Activated naive CD4-positive, alpha-beta T cell treated with anti-CD3 and anti-CD28 coated beads for 36 hours (primary cell): ENCODE data around the gene NAAA. TPM values are rescaled to one million over a fixed set of nuclear protein-coding genes. Genes with fewer than 3 reads are reported as not detected.
"Not testable (repeated sequence)": the region's sequence is repeated elsewhere in the genome, so short reads cannot be mapped to it uniquely, and the experiment has no call there.

ENCODE experiments used
- CTCF ChIA-PET: fragments of 350-600 bp; sonication (Branson Sonifier 250); formaldehyde crosslinking; loops from one replicate; lab custom pipeline; 2021; ENCODE audit warnings: antibody characterized with exemption; lab: Charles Lee
- DNase-seq: peaks from one replicate; pipeline ENCODE4 v3.0.0-alpha.2; 2020
- H3K27ac Mint-ChIP-seq: one replicate; pipeline ENCODE4 v1.8.0; 2021; ENCODE audit warnings: mild to moderate bottlenecking, mixed read lengths
- H3K27me3 Mint-ChIP-seq: one replicate; pipeline ENCODE4 v1.8.0; 2021; ENCODE audit warnings: low read depth, mixed read lengths
- H3K36me3 Mint-ChIP-seq: one replicate; pipeline ENCODE4 v1.8.0; 2021; ENCODE audit warnings: low read depth, mixed read lengths
- H3K4me1 Mint-ChIP-seq: one replicate; pipeline ENCODE4 v1.8.0; 2021; ENCODE audit warnings: low read depth, mixed read lengths
- H3K4me3 Mint-ChIP-seq: one replicate; pipeline ENCODE4 v1.8.0; 2021; ENCODE audit warnings: mild to moderate bottlenecking, moderate library complexity, mixed read lengths
- H3K9me3 Mint-ChIP-seq: one replicate; pipeline ENCODE4 v1.8.0; 2021; ENCODE audit warnings: mixed read lengths
- intact Hi-C: fragments of 100-400 bp; cut with micrococcal nuclease; formaldehyde crosslinking; loops from one replicate; pipeline ENCODE4 v1.15.1; 2023
- total RNA-seq, 2 experiments: library from RNA; stranded (reverse); gene quantifications; one replicate each; pipeline ENCODE4 v1.2.3, GENCODE V29; 2021

The NAAA gene
- total RNA-seq, 2 experiments from 2014 or later = 24.4 to 27.1 TPM

- no peak for DNase-seq
- H3K36me3 Mint-ChIP-seq = peaks cover 29% of the 10 kb centered on the region
- CTCF ChIA-PET = interaction anchor here (0.7 kb wide), 1 partner anchor 29 kb away, joined by 5 read pairs; no protein-coding TSS in a partner anchor
Observed at GRCh38 chr4:75950213-75950815, 9.5 kb upstream of the NAAA start.

GRCh38 chr4:75948822-75949444 is 8.1 kb upstream of the NAAA start:
- Mint-ChIP-seq H3K27me3 (no peaks in the 10 kb centered on the region), H3K4me3 (no peak overlapping the region), H3K36me3 (peaks cover 22% of the 10 kb centered on the region), H3K9me3 (no peaks in the 10 kb centered on the region), H3K4me1 (peaks cover 3% of the 10 kb centered on the region), H3K27ac (no peak overlapping the region)
- intact Hi-C loops = loop anchor here (10.0 kb wide), 1 partner anchor 294 kb away; no protein-coding TSS in a partner anchor
- CTCF ChIA-PET = no interaction called here
- no peak for DNase-seq

More at GRCh38 chr4:75950213-75950815, 9.5 kb upstream of the NAAA start:
- no peaks in the 10 kb centered on the region for H3K9me3 Mint-ChIP-seq
- intact Hi-C loops = no loop called here
- no peak overlapping the region for H3K27ac Mint-ChIP-seq
- H3K27me3 Mint-ChIP-seq = no peaks in the 10 kb centered on the region
- peaks cover 3% of the 10 kb centered on the region for H3K4me1 Mint-ChIP-seq
- H3K4me3 Mint-ChIP-seq = no peak overlapping the region

- H3K36me3 Mint-ChIP-seq = peaks cover 20% of the 10 kb centered on the region
- peak; percentile 72 for DNase-seq
- peaks cover 23% of the 10 kb centered on the region for H3K4me1 Mint-ChIP-seq
- peak overlapping the region; percentile 91 for H3K27ac Mint-ChIP-seq
- H3K4me3 Mint-ChIP-seq = peak overlapping the region; percentile 96
- no peaks in the 10 kb centered on the region for H3K9me3 Mint-ChIP-seq
- CTCF ChIA-PET = interaction anchor here (0.6 to 2.8 kb wide), 7 partner anchors 22 to 210 kb away, joined by 4 to 19 read pairs (median 5); partner anchors contain the start of gene SDAD1
- intact Hi-C loops = loop anchor here (1.0 to 10.0 kb wide), 4 partner anchors 45 to 426 kb away; partner anchors contain the start of genes NUP54, RCHY1 and THAP6
- H3K27me3 Mint-ChIP-seq = no peaks in the 10 kb centered on the region
Observed at GRCh38 chr4:75939890-75940691, 722 bp downstream of the NAAA start.

- H3K4me1 Mint-ChIP-seq = peaks cover 23% of the 10 kb centered on the region
- CTCF ChIA-PET = interaction anchor here (1.0 to 3.0 kb wide), 2 partner anchors 20 to 145 kb away, joined by 3 to 12 read pairs; no protein-coding TSS in a partner anchor
- no peak for DNase-seq
- no peaks in the 10 kb centered on the region for H3K9me3 Mint-ChIP-seq
- H3K27me3 Mint-ChIP-seq = no peaks in the 10 kb centered on the region
- H3K27ac Mint-ChIP-seq = no peak overlapping the region
- peaks cover 28% of the 10 kb centered on the region for H3K36me3 Mint-ChIP-seq
- no peak overlapping the region for H3K4me3 Mint-ChIP-seq
- intact Hi-C loops = no loop called here
Observed at GRCh38 chr4:75935628-75936027, 5.2 kb downstream of the NAAA start.

GRCh38 chr4:75930152-75930551 is 10.7 kb downstream of the NAAA start:
- no peaks in the 10 kb centered on the region for H3K27me3 Mint-ChIP-seq
- H3K9me3 Mint-ChIP-seq = no peaks in the 10 kb centered on the region
- intact Hi-C loops = no loop called here
- H3K36me3 Mint-ChIP-seq = peaks cover 25% of the 10 kb centered on the region
- no peak overlapping the region for H3K4me3 Mint-ChIP-seq
- no peak for DNase-seq
- CTCF ChIA-PET = interaction anchor here (0.5 to 2.1 kb wide), 4 partner anchors 15 to 276 kb away, joined by 3 to 7 read pairs (median 4); no protein-coding TSS in a partner anchor
- H3K27ac Mint-ChIP-seq = no peak overlapping the region
- no peaks in the 10 kb centered on the region for H3K4me1 Mint-ChIP-seq

- H3K27me3 Mint-ChIP-seq, H3K4me1 Mint-ChIP-seq, H3K4me3 Mint-ChIP-seq, H3K9me3 Mint-ChIP-seq, DNase-seq, intact Hi-C loops, H3K27ac Mint-ChIP-seq: not testable (repeated sequence)
- peaks cover 22% of the 10 kb centered on the region for H3K36me3 Mint-ChIP-seq
- CTCF ChIA-PET = interaction anchor here (1.5 to 2.2 kb wide), 2 partner anchors 9 to 30 kb away, joined by 4 to 7 read pairs; no protein-coding TSS in a partner anchor
Observed at GRCh38 chr4:75924916-75925315, 15.9 kb downstream of the NAAA start.

- CTCF ChIA-PET = interaction anchor here (0.5 to 2.2 kb wide), 3 partner anchors 8 to 30 kb away, joined by 3 to 7 read pairs (median 4); no protein-coding TSS in a partner anchor
Observed at GRCh38 chr4:75924309-75924827, 16.4 kb downstream of the NAAA start.

GRCh38 chr4:75922588-75922987 is 18.2 kb downstream of the NAAA start:
- Mint-ChIP-seq H3K4me1 (no peaks in the 10 kb centered on the region), H3K4me3 (no peak overlapping the region), H3K36me3 (peaks cover 21% of the 10 kb centered on the region), H3K9me3 (no peaks in the 10 kb centered on the region), H3K27ac (no peak overlapping the region), H3K27me3 (no peaks in the 10 kb centered on the region)
- no peak for DNase-seq
- intact Hi-C loops = no loop called here
- CTCF ChIA-PET = interaction anchor here (1.1 kb wide), 1 partner anchor 18 kb away, joined by 3 read pairs; no protein-coding TSS in a partner anchor

More at GRCh38 chr4:75924309-75924827, 16.4 kb downstream of the NAAA start:
- H3K27ac Mint-ChIP-seq = no peak overlapping the region
- DNase-seq = no peak
- peaks cover 22% of the 10 kb centered on the region for H3K36me3 Mint-ChIP-seq
- H3K4me3 Mint-ChIP-seq = no peak overlapping the region
- H3K27me3 Mint-ChIP-seq = no peaks in the 10 kb centered on the region
- H3K9me3 Mint-ChIP-seq = no peaks in the 10 kb centered on the region
- no peaks in the 10 kb centered on the region for H3K4me1 Mint-ChIP-seq
- intact Hi-C loops = no loop called here

- Mint-ChIP-seq H3K36me3 (peaks cover 22% of the 10 kb centered on the region), H3K27ac (no peak overlapping the region), H3K4me3 (no peak overlapping the region), H3K4me1 (no peaks in the 10 kb centered on the region), H3K27me3 (no peaks in the 10 kb centered on the region), H3K9me3 (no peaks in the 10 kb centered on the region)
- DNase-seq = no peak
- intact Hi-C loops = no loop called here
- CTCF ChIA-PET = interaction anchor here (1.1 kb wide), 1 partner anchor 17 kb away, joined by 3 read pairs; no protein-coding TSS in a partner anchor
Observed at GRCh38 chr4:75921910-75922309, 18.9 kb downstream of the NAAA start.

GRCh38 chr4:75920327-75920726 is 20.5 kb downstream of the NAAA start:
- no peak for DNase-seq
- no peaks in the 10 kb centered on the region for H3K27me3 Mint-ChIP-seq
- no peak overlapping the region for H3K27ac Mint-ChIP-seq
- intact Hi-C loops = no loop called here
- CTCF ChIA-PET = no interaction called here
- H3K9me3 Mint-ChIP-seq = no peaks in the 10 kb centered on the region
- H3K4me1 Mint-ChIP-seq = no peaks in the 10 kb centered on the region
- H3K4me3 Mint-ChIP-seq = no peak overlapping the region
- H3K36me3 Mint-ChIP-seq = peaks cover 23% of the 10 kb centered on the region

GRCh38 chr4:75919920-75920319 is 20.9 kb downstream of the NAAA start:
- intact Hi-C loops = no loop called here
- no peaks in the 10 kb centered on the region for H3K4me1 Mint-ChIP-seq
- H3K9me3 Mint-ChIP-seq = no peaks in the 10 kb centered on the region
- H3K4me3 Mint-ChIP-seq = no peak overlapping the region
- peaks cover 22% of the 10 kb centered on the region for H3K36me3 Mint-ChIP-seq
- CTCF ChIA-PET = no interaction called here
- no peaks in the 10 kb centered on the region for H3K27me3 Mint-ChIP-seq
- no peak overlapping the region for H3K27ac Mint-ChIP-seq
- no peak for DNase-seq
